SU-DHL-6 (cell line): ENCODE measurements around the gene RSF1.
A peak's percentile ranks its signal among the peaks of the same experiment; 100 is the strongest.

Experiments used
- CTCF ChIP-seq: fragments of 200-600 bp; sonication (generic); IDR thresholded peaks from one replicate; pipeline ENCODE4 v1.5.1; 2017; ENCODE audit warnings: antibody characterized with exemption, mild to moderate bottlenecking, low read length, moderate library complexity; ENCODE audit not compliant: insufficient read depth, poor library complexity, severe bottlenecking
- EZH2phosphoT487 ChIP-seq: fragments of 200-600 bp; sonication (generic), shearing (Covaris generic); conservative IDR thresholded peaks from 2 replicates; pipeline ENCODE4 v1.6.1; 2018; ENCODE audit warnings: mild to moderate bottlenecking, antibody characterized with exemption, low read length, moderate library complexity, mixed read lengths

GRCh38 chr11:77820565-77821348, at the start of gene RSF1, which contains the start of gene AAMDC:
- peak; percentile 56 for TF ChIP-seq CTCF
- no peak for TF ChIP-seq EZH2phosphoT487
